Measurements from ENCODE around the gene ZNF263.

The ZNF263 gene

GRCh38 chr16:3282730-3283542 is at the start of gene ZNF263:
Gene ZNF263, plus strand, starts transcription at chr16:3283491. Its CDS starts 328 bp downstream, at chr16:3283819.
- DNase-seq: peak; percentile 99

GRCh38 chr16:3234543-3234856 is 48.8 kb upstream of the ZNF263 start:
- DNase-seq: no peak

GRCh38 chr16:3234857-3235561 is 48.3 kb upstream of the ZNF263 start, which contains the start of gene ZNF200:
Gene ZNF200, minus strand, starts transcription at chr16:3235158. Its CDS starts 1,403 bp downstream, at chr16:3233755.
- peak; percentile 98 for DNase-seq

- no peak for DNase-seq
Measured at GRCh38 chr16:3235856-3236669, 47.2 kb upstream of the ZNF263 start.

GRCh38 chr16:3241761-3242160 is 41.5 kb upstream of the ZNF263 start:
- no peak for DNase-seq

- DNase-seq: no peak
Measured at GRCh38 chr16:3242709-3243108, 40.6 kb upstream of the ZNF263 start.

GRCh38 chr16:3243882-3244281 is 39.4 kb upstream of the ZNF263 start:
- no peak for DNase-seq

- DNase-seq: no peak
Measured at GRCh38 chr16:3246002-3246401, 37.3 kb upstream of the ZNF263 start.

- DNase-seq: no peak
Measured at GRCh38 chr16:3246876-3247275, 36.4 kb upstream of the ZNF263 start.

GRCh38 chr16:3248596-3248995 is 34.7 kb upstream of the ZNF263 start:
- DNase-seq: no peak

GRCh38 chr16:3249020-3249419 is 34.3 kb upstream of the ZNF263 start:
- no peak for DNase-seq

- no peak for DNase-seq
Measured at GRCh38 chr16:3249451-3249850, 33.8 kb upstream of the ZNF263 start.

- no peak for DNase-seq
Measured at GRCh38 chr16:3252967-3253366, 30.3 kb upstream of the ZNF263 start.

- no peak for DNase-seq
Measured at GRCh38 chr16:3254309-3254708, 29.0 kb upstream of the ZNF263 start.

- DNase-seq: no peak
Measured at GRCh38 chr16:3256146-3256865, 27.0 kb upstream of the ZNF263 start, which contains the start of gene MEFV. Gene MEFV, minus strand, starts transcription at chr16:3256633. Its CDS starts 46 bp downstream, at chr16:3256587.

GRCh38 chr16:3256866-3257465 is 26.3 kb upstream of the ZNF263 start:
- no peak for DNase-seq

GRCh38 chr16:3259836-3260235 is 23.5 kb upstream of the ZNF263 start:
- no peak for DNase-seq

GRCh38 chr16:3262517-3262916 is 20.8 kb upstream of the ZNF263 start:
- DNase-seq: no peak

GRCh38 chr16:3264137-3265036 is 18.9 kb upstream of the ZNF263 start:
- peak; percentile 99 for DNase-seq

- peak; percentile 46 for DNase-seq
Measured at GRCh38 chr16:3266873-3267537, 16.3 kb upstream of the ZNF263 start.
